ENCODE measurements around the gene FAM13C. TPM values are rescaled to one million over a fixed set of nuclear protein-coding genes. Genes with fewer than 3 reads are reported as not detected.

Gene FAM13C
- total and polyA plus RNA-seq, 2 experiments from 2014 or later, result 7.2 to 13.4 TPM

- no peak for DNase-seq (ENCODE audit: low read depth in 1 of 2, low spot score in 1 of 2)
- H3K36me3 ChIP-seq, result no peaks in the 10 kb centered on the region
- peaks cover 6% of the 10 kb centered on the region for H3K27me3 ChIP-seq
- H3K9me3 ChIP-seq (ENCODE audit: low read depth), result no peaks in the 10 kb centered on the region
- no peak overlapping the region for H3K27ac ChIP-seq
- no peak for TF ChIP-seq CTCF (IDR thresholded peaks at IDR 0.05; ENCODE audit: low read depth, low read length)
- no peaks in the 10 kb centered on the region for H3K4me1 ChIP-seq (ENCODE audit: low read depth)
- H3K4me3 ChIP-seq, result no peak overlapping the region
These were observed 146.0 kb downstream of the FAM13C start for GRCh38 chr10:59216178-59216869.

DNA sequence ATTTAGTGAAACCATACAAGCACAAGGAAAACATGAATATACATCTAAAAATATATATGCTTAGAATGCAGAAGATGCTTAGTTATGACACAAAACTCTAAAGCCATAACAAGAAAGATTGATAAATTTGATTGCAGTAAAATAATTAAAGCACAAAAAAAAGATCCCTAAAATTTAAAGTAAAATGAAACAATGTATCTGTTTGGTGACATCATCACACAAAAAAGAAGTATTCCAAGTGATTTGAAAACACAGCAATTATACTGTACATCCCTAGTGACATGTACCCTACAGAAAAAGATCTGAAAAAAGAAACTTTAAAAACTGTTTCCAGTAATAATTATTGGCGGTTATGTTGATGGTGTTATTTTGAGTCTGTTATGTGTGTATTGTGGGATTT is 148.2 kb downstream of the FAM13C start:
- Histone ChIP-seq H3K9me3 (ENCODE audit: low read depth) (no peaks in the 10 kb centered on the region), H3K27ac (no peak overlapping the region), H3K4me1 (ENCODE audit: low read depth) (no peaks in the 10 kb centered on the region), H3K4me3 (no peak overlapping the region), H3K27me3 (peaks cover 6% of the 10 kb centered on the region), H3K36me3 (no peaks in the 10 kb centered on the region)
- no peak for DNase-seq (ENCODE audit: low read depth in 1 of 2, low spot score in 1 of 2)
- TF ChIP-seq CTCF (IDR thresholded peaks at IDR 0.05; ENCODE audit: low read depth, low read length), result no peak

DNA sequence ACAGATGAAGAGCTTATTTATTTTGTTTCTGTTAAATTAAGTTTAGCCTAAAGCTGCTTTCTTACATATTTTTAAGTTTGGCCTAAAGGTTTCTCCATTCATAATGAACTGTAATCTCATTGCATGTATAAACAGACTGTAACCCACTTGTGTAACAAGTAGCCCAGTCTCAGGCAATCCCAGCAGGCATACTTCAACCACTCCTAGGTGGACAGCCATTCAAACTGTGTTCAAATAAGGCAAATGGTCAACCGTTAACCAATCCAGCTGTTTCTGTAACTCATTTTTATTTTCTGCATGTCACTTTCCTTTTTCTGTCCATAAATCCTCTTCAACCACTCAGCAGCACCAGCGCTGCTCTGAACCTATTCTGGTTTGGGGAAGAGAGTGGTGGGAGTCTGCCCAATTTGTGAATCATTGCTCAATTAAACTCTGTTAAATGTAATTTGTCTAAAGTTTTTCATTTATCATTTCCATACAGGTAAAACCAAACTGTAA is 150.0 kb downstream of the FAM13C start:
- no peaks in the 10 kb centered on the region for H3K36me3 ChIP-seq
- no peaks in the 10 kb centered on the region for H3K9me3 ChIP-seq (ENCODE audit: low read depth)
- no peaks in the 10 kb centered on the region for H3K4me1 ChIP-seq (ENCODE audit: low read depth)
- TF ChIP-seq CTCF (IDR thresholded peaks at IDR 0.05; ENCODE audit: low read depth, low read length), result no peak
- H3K27me3 ChIP-seq, result peaks cover 6% of the 10 kb centered on the region
- H3K27ac ChIP-seq, result no peak overlapping the region
- no peak for DNase-seq (ENCODE audit: low read depth in 1 of 2, low spot score in 1 of 2)
- no peak overlapping the region for H3K4me3 ChIP-seq

- no peak for DNase-seq (ENCODE audit: low read depth in 1 of 2, low spot score in 1 of 2)
- Histone ChIP-seq H3K27me3 (no peaks in the 10 kb centered on the region), H3K4me1 (ENCODE audit: low read depth) (no peaks in the 10 kb centered on the region), H3K27ac (no peak overlapping the region), H3K9me3 (ENCODE audit: low read depth) (no peaks in the 10 kb centered on the region), H3K4me3 (no peak overlapping the region), H3K36me3 (no peaks in the 10 kb centered on the region)
- TF ChIP-seq CTCF (IDR thresholded peaks at IDR 0.05; ENCODE audit: low read depth, low read length), result no peak
These were observed 156.1 kb downstream of the FAM13C start for GRCh38 chr10:59206204-59206720.

Other genes with a start within 250 kb of the FAM13C start
- 0.21 TPM in 1 of 2 replicates, not detected in the other for gene PHYHIPL, start 185.9 kb downstream of the FAM13C start, total RNA-seq
- 0.81 and 1.1 TPM in 2 replicates for gene PHYHIPL, start 185.9 kb downstream of the FAM13C start, polyA plus RNA-seq